Fibroblast of mammary gland (primary cell): ENCODE measurements around the gene LRRC28.

ENCODE experiments used
- DNase-seq: peaks from one replicate; pipeline ENCODE4 v3.0.0-alpha.2; 2010; ENCODE audit warnings: low read depth
- H3K4me3 ChIP-seq: 2 replicates; pipeline ENCODE4 v1.5.1; 2011; ENCODE audit warnings: low read depth, mild to moderate bottlenecking, low read length, moderate library complexity; ENCODE audit not compliant: control insufficient read depth
- CTCF ChIP-seq: conservative IDR thresholded peaks from 2 replicates; pipeline ENCODE4 v1.5.1; 2011; ENCODE audit warnings: low read depth, low read length, inconsistent platforms; ENCODE audit not compliant: control insufficient read depth, insufficient read depth

The LRRC28 gene

DNA sequence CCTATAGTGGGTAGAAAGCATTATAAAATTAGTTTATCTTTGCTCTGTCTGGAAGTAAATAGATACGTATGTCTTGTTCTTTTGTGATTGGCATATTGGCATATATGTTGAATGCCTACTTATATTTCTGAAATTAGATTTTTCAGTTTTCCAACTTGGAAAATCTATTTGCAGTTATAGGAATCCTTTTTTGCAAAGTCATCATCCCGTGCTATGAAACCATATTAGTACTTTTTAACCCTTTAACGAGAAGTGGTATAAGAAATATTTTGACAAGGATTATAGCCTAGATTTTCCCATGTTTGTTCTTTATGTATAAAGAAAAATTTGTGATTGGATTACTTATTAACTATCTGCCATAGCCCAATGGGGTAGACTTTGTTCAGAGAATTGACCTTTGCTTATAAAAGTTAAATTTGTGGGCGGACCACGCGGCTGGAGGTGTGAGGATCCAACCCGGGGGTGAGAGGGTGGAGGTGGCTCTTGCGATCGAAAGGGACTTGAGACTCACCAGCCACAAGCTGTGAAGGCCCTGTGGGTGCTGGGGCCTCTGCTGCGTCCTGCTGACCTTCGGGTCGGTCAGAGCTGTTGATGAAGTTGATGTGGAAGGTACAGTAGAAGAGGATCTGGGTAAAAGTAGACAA, 5.9 kb downstream of the LRRC28 start:
- H3K4me3 ChIP-seq: no peak overlapping the region
- DNase-seq: no peak
- no peak for TF ChIP-seq CTCF

- TF ChIP-seq CTCF: no peak
- no peak overlapping the region for H3K4me3 ChIP-seq
- DNase-seq: no peak
Measured at GRCh38 chr15:99264125-99264524, 12.8 kb downstream of the LRRC28 start.

DNA sequence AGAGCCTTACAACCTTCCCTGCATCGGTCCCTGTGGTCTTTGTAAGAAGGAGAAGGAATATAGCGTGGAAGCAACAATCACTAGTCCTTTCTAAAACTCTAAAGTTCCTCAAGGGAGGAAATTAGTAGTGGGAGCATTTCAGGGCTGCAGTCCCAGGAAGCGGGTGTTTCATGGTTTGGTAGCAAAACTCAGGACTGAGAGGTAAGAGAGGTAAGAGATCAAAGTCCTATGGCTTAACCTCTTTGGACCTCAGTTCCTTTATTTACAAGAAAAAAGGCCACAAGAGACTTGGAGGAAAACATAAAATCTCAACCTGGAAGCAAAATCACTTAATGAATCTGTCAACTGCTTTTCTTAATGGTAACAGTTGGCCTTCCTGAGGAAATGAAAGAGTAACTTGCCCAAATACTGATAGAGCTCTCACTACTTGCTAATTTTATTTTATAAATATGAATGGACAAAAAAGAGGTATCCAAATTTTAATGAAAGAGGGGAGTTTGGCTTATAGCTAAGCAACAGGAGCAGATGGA, 14.3 kb downstream of the LRRC28 start:
- TF ChIP-seq CTCF: no peak
- H3K4me3 ChIP-seq: no peak overlapping the region
- no peak for DNase-seq

- no peak overlapping the region for H3K4me3 ChIP-seq
- DNase-seq: no peak
- no peak for TF ChIP-seq CTCF
Measured at GRCh38 chr15:99267957-99268356, 16.7 kb downstream of the LRRC28 start.

GRCh38 chr15:99268431-99268830, 17.1 kb downstream of the LRRC28 start:
- H3K4me3 ChIP-seq: no peak overlapping the region
- no peak for DNase-seq
- TF ChIP-seq CTCF: no peak

GRCh38 chr15:99273801-99274200, 22.5 kb downstream of the LRRC28 start:
- no peak for TF ChIP-seq CTCF
- no peak for DNase-seq
- no peak overlapping the region for H3K4me3 ChIP-seq
